DMS114 treated with DMSO at 0.1 percent for 48 hours (cell line): ENCODE results near the gene LHFPL3.

Source experiments
- DNase-seq: peaks from one replicate; lab custom pipeline; 2025; ENCODE audit not compliant: unreplicated experiment; lab: John Stamatoyannopoulos, UW

Gene LHFPL3

DNA sequence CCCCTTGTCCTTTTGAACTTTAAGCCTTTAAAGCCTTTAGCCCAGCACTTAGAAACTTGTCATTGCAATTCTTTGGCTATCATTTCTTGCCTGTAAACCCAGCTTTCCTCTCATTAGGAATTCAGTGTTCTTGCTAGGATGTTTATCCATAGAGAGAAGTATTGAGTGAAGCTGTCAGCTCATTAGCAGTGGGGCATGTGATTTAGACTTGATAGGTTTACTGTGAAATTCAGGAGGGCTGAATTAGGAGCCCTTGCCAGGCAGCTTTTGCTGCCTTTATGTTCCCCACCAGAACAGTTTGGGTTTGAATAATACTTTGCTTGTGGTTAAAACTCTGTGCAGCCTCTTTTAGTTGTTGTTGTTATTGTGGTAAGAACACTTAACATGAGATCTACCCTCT, 39.5 kb downstream of the LHFPL3 start:
- DNase-seq: no peak

DNA sequence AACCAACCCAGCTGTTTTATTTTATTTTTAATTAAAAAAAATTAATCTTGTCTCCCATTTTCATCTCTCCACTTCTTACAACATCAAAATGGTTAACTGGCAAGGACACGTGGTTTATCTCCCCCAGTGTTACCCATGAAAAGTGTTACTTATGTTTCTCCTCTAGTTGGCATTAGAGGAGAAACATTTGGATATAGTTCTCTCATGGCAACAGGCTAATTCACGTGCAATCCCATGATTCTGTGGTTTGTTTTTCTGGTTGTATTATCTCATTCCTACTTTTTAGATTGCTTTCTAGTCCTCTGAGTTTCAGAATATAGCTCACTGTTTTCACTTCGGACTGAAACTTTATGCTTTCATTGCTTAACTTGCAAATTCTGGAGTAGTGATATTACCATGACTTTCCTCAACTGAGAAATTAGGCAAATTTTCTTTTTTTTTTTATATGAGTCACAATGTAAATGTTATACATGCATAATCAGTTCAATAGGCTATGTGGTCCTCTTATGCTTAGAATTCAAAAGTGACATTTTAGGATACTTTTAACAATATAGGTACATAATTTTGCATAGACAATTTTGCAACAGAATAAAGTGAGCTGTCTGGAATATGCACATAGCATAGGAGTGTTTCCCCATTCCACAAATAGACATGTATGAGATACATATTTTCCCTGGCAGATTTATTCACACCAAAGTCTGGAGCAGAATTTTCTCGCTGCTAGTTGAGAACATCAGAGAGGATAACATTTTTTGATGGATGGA, 43.0 kb downstream of the LHFPL3 start:
- no peak for DNase-seq

DNA sequence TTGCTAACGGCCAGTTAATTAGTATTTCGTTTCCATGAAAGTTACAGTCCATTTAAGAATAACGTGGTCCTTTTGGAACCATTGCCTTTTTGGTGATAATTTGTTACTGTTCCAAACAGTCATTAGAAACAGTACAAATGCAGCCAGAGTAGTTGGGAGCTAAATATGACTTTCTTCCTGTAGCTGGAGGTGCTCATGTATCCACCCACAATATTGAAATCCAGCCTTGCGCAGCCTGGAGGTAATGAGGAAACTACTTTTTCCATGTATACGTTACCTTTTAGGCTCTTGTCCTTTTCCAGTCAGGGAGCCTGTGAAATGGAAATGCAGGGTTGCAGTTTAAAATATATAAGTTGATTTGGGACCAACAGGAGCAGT, 43.6 kb downstream of the LHFPL3 start:
- no peak for DNase-seq

DNA sequence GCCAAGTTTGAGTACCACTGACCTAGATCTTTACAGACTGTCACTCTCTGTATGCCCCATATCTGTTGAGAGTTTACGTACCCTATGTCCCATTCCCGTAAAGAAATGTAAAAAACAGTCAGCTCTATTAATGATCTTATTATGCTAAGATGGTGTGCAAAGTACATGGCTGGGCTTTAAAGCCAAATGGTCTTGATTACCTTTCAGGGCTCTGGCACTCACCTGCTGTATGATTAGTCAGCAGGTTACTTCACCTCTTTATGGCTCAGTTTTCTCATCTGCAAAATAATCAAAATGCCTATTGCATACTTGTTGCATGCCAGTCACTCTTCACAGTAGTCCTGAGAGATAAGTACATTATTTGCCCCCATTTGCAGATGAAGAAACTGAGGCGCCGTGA, 54.2 kb downstream of the LHFPL3 start:
- no peak for DNase-seq

DNA sequence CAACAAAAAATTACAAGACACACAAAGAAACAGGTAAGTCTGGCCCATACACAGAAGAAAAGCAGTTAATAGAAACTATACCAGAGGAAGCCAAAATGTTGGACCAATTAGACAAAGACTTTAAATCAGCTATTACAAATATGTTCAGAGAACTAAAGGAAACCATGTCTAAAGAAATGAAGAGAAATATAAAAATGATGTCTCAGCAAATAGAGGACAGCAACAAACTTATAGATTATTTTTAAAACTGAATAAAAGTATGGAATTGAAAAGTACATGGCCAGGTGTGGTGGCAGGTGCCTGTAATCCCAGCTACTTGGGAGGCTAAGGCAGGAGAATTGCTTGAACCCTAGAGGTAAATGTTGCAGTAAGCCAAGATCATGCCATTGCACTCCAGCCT, 58.5 kb downstream of the LHFPL3 start:
- no peak for DNase-seq

DNA sequence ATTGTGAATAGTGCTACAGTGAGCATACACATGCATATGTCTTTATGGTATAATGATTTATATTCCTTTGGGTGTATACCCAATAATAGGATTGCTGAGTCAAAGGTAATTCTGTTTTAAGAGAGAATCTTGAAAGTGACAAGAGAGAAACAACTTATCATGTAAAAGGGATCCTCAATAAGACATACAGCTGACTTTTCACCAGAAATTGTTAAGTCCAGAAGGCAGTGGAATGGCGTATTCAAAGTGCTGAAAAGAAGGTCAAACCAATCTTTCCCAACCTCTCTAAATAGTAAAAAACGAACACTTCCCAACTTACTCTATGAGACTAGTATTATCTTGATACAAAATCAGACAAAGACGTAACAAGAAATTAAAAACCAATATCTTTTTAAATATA, 59.8 kb downstream of the LHFPL3 start:
- DNase-seq: no peak

DNA sequence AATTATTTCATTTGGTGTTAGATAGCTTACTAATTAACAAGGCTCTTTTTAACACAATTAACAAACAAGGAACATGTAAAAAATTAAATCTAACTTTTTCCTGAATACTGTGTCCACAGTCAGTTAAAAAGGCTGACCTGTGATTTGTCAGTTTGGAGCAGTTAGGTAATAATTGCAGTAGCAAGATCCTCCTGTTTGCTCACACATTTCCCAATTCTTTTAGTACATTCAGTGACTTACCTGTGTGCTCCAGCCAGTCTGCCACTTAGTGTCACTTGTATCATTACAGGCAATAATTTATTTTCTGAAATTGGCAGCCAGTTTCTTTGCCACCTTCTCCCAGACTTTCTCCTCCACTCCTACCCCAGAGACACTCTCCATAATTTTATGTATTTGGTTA, 66.8 kb downstream of the LHFPL3 start:
- no peak for DNase-seq

DNA sequence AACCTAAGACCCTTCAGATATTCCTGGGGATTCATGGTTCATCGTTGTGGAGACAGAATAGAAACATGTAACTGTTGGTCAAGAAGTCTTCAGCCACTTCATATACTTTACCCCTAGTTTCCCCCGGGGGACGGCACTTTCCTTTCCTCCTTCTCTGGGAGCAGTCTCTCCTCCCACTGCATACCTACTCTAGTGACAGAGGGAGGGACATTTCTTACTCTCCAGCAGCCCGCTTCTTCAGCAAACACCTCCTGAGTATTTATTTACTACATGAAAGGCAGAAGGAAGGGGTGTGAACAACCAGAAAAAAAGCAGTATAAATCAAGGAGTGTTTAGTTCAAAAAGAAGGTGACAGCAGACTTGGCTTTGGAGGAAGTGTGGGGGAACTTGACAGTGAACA, 69.0 kb downstream of the LHFPL3 start:
- no peak for DNase-seq

DNA sequence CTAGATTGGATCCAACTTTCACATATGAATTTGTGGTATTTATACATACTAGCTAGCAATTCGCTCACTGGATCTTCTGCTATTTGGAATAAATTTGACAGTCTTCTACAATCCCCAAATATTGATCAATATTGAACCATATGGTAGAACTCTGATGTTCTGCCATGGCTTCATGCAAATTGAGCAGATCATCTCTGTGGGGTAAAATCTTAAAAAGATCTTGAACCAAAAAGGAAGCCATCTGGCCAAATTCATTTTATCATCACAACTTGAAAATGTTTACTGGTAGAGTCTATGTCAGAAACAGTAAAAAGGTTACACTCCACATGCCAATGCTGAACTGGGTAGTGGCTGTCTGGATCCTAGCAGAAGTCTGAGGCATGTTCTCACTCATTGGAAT, 80.0 kb downstream of the LHFPL3 start:
- no peak for DNase-seq

DNA sequence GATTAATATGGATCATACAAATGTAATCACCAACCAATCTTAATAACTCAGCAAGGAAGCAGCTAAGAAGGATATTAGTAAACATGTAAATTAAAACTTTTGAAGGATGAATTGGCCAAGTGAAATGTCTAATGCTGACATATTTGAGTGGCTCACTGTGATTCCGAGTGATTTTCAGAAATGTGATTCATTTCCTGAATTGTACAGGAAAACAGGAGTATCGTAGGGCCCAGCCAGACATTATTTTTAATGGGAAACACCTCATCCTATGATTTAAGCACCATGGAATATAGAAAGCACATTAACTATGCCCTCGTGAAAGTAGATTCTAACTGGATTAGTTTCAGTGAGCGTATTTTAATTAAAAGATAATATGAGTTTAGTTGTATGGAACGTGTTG, 82.3 kb downstream of the LHFPL3 start:
- DNase-seq: no peak

DNA sequence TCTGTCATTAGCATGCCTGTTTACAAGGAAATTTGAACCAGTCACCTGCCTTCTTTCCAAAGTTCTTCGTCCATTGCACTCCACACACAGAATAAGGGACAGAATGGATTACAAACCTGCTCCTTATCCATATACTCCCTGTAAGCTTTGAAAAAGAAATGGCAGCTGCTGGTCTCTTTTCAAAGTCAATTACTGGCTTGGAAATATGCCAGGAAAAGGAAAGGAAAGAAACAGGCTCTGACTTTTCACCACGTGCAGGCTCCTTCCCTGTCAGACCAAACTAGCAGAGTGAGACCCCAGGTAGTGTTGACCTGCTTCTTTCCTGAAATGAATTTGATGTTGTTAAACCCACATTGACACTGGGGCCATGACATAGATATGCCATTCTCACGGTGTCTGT, 84.5 kb downstream of the LHFPL3 start:
- DNase-seq: no peak

DNA sequence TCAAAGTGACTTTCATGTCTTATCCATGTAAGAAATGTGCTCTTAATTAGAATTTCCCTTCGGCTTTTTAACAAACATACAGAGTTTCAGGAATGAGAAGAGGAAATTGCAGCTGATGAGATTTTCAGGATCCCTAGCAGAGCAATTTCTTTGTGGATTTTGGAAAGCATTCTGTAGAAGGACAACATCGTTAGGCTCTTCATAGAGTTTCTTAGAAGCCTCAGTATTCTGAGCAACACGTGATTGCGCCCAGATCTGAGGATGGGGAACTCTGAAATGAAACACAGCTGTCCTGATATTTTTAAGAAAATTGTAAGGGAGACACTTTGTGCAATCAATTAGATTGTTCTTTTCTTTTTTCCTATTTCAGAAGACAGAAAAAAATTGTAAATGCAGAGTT, 85.8 kb downstream of the LHFPL3 start:
- no peak for DNase-seq

DNA sequence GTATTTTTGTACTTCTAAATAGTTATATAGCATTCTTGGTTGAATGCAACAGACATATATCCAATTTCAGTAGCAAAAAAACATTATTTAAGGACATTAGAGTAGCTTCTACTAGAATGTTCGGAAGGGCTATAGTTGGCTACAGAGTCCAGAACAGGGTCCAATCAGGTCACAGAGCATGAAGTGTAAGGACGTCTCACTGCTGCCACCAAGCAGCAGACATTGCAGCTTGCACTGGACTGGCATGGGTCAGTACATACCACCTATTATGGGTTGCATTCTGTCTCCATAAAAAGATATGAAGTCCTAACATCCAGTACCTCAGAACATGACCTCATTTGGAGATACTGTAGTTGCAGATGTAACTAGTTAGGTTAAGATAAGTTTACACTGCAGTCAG, 87.3 kb downstream of the LHFPL3 start:
- DNase-seq: no peak

DNA sequence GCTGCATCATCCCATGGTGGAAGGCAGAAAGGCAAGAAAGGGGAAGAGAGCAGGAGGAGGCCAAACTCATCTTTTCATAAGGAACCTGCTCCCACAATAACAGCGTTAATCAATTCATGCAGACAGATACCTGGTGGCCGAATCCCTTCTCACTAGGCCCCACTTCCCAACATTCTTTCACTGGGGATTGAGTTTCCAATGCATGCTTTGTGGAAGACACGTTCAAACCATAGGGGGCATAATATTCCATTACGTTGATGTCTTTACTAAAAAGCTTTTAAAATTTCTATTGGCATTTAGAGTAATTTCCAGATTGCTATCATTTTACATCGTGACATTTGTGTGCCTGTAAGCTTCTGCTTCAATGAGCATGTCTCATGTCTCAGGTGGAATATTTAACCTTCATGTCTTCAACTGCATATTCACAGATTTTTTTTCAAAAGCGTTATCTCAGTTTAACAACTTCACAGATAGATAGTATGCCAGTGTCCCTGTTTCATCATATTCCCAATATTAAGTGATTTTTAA, 88.5 kb downstream of the LHFPL3 start:
- DNase-seq: no peak

DNA sequence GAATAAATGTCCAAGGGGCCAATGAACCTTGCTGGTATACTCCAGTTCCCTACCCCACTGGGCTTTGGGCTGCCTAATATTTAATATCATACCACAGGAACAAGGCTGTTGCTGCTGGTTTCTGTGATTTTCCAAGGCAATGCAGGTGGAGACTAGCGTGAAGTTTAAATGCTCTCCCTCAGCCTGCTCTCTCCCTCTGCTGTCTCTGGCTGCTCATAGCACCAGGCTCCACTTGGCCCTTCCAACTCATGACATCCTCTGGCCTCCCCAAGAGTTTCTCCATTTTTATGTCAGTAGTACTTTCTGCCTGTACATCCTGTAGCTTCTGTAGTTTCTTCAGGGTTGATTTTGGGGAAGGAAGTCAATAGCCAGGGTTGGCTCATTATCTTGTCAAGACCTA, 103.5 kb downstream of the LHFPL3 start:
- no peak for DNase-seq

DNA sequence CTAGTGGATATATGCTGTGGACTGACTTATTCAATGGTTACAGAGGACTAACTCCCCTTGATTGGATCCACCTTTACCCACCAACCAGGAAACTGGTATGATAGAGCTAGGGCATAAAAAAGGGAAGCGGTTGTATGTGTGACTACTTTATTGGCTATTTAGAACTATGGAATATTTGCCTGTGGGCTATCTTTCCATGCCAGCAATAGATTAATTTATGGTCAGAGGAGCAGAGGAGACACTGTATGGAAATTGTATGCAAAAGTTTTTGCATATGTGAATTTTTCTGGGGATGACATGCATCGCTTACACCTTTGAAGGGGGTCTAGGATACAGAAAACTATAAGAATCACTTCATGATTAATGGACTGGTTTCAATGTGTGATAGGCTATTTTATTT, 105.7 kb downstream of the LHFPL3 start:
- DNase-seq: no peak

DNA sequence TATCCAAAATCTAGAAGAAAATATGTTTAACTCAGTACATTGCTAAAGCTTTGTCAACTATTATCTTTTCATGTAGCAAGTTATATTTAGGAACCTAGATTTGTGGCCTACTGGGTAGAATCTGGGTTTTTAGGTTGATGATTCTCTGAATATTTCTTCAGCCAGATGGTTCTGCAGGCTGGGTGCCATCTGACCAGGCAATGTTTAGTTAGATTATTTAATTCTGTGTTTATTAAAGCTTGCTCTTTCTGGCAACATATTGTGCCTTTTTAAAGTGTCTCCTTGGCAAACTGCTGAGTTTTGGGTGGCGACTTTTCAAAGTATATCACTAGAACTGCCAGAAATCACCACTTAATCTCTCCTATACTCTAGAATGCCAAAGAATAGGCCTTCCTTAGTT, 114.1 kb downstream of the LHFPL3 start:
- no peak for DNase-seq

DNA sequence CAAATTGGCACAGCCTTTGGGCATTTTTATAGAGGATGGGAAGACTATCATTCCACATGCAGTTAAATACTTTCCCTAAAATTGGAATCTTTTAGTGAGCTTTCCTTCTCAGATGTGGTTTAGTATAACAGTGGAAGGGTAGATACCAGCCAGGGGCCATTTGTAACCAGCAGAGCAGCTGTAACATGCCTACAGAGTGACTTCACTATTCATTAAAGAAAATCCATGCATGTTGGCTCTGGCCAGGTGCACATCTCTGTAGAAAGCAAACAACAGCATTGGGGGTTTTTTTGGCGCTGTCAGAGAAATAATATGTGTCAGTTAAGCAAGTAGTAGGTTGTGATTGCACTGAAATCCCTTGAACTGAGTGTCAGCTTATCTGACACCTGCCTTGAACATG, 115.6 kb downstream of the LHFPL3 start:
- no peak for DNase-seq

DNA sequence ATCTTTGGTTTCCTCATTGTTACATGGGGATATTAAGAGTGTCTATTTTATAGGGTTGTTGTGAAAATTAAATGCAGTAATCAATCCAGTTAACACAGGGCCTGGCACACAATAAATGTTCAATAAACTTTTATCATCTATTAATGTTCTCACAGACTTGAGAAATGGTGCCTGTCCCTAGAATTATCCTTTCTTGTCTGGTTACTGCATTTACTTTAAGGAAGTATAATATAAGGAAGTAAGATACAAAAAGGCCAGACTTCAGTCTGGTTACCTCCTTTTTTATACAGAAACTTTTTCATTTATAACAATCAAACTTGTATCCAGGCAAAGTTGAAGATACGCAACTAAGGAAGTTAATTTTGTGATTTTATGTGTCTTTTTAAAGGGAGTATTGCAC, 117.0 kb downstream of the LHFPL3 start:
- DNase-seq: no peak

DNA sequence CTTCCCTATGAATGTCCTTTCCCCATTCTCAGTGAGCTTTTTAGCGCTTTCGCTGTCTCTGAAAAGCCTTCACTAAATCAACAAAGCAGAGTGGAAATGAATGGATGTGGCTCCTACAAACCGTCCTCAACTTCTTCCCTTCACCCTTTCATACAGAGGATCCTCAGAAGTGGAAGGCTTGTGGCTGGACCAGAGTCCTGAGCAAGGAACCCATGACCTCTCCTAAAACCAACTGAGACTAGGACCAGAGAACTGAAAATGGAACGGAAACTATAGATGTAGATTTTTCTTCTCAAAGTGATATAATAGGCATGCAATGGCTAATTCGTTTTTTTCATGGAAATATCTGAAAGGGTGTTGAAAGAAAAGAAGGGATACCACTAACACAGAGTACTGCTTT, 122.5 kb downstream of the LHFPL3 start:
- DNase-seq: no peak

DNA sequence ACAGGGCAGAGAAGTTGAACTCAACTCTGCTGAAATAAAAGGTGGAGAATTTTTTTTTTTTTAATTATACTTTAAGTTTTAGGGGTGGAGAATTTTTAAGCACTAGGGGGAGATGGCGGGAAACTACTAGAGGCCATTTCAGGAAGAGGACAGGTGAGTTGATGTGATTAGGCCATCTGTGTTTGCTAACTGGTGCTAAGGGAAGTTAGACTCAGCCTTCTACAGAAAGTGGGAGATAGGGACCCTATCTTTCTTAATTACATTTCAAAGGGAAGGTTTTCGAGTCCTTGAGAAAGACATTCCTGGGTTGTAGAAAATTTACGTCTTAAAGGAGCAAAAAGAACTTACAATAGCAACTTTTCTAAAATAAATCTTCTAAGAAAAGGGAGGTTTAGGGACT, 124.8 kb downstream of the LHFPL3 start:
- DNase-seq: no peak

DNA sequence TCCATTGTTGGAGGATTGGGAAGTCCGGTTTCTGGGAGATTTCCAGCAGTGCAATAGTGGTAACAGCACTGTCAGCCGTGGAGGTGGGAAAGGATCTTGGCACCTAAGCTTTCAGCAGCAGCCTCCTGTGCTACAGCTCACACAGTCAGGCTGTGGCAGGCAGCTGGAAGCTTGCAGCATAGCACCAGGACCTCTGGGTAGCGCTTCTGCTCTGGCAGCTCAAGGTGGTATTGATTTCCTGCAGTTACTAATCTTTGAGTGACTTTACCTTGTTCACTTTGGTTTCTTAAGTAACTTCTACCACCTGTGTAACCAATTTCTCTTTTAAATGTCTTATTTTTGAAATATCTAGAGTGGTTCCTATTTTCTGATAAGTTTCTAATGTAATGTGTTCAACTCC, 130.5 kb downstream of the LHFPL3 start:
- no peak for DNase-seq

DNA sequence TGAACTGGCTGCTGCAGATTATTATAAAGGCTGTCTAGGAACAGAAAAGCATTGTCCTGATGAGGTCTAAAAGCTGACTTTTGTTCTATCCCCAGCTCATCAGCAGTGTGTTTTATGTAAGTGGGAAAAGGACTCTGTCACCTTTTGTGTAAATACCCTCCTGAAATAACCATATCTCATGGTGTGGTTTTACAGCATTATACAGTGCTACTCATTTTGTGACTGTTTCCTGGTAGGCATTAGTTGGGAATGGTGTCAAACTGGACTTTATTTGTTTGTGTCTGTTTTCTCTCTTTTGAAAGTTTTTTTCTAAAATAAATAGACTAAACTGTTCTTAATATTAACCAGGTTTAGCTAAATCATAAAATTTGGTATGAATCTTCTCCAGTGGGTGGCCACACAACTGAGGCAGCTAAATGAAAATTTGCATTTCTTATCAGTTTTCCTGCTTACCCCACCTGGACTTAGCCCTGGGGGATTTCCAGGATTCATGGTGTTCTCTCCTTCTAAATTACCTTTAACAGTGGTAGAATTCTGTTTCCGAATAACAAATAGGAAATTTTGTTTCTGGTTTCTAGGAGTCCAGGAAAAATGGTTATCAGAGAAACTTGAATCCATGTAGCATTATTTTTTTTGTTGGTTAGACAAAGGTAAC, 140.9 kb downstream of the LHFPL3 start:
- DNase-seq: no peak
